ENCODE measurements around the gene SDC4.

SDC4 gene

DNA sequence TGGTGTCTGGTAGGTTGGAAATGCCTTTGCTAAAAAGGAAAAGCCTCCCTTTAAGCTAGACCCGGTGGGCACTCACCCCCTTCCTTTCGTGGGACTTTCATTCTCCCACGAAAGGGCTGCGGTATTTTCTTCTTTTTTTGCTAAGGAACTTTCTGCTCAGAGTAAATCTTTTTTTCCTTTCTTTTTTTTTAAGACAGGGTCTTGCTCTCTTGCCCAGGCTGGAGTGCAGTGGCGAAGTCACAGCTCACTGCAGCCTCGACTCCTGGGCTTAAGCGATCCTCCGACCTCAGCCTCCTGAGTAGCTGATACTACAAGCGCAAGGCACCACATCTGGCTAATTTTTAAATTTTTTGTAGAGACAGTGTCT is 25.9 kb upstream of the SDC4 start:
- Histone ChIP-seq H3K27ac (ENCODE audit: insufficient read depth, low read depth, low read length, poor library complexity, severe bottlenecking) (no peak overlapping the region), H3K4me3 (ENCODE audit: insufficient read depth, low read depth, low read length) (no peak overlapping the region), H3K36me3 (ENCODE audit: control insufficient read depth, insufficient read depth, low read length) (no peaks in the 10 kb centered on the region), H3K9me3 (ENCODE audit: control insufficient read depth, low read length) (no peaks in the 10 kb centered on the region), H3K4me1 (ENCODE audit: control insufficient read depth, insufficient read depth, low read length) (peaks cover 13% of the 10 kb centered on the region), H3K27me3 (ENCODE audit: control insufficient read depth, insufficient read depth, low read length, poor library complexity, severe bottlenecking) (no peaks in the 10 kb centered on the region)
- WGBS, 2 experiments = 68 to 72% methylated on average over 9 of the region's 9 CpGs

DNA sequence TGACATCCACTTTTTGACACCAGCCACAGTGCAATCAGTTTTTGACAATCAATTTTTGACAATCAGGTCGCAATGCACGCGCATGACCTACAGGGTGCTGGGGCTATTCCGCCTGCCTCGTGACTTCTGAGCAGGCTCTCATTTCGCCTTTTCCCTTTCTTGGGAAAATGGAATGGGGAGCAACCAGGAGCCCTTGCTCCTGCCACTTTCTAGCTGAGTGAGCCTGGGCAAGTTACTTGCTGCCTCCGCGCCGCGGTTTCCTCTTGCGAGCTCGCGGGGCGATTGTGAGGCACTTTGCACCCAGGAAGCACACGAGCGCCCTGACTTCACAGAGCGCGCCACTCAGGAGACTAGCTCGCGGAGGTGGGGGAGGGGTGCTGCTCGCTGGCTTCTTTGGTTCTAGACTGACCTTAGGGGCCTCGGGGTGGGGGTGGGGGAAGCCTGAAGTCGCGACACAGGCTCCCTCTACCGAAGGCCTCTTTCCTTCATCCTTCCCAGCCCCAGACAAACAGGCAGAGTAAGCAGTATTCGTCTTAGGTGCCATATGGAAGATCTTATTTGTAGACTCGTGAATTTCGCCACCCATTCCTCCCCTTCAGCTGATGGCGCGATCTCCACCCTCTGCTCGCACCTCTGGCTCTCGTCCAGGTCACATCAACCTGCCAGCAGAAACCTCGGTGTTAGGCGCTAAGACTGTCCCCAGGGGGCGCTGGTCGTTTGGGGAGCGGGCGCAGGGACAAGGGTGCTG is 25.3 kb upstream of the SDC4 start:
- no peak overlapping the region for H3K27ac ChIP-seq (ENCODE audit: insufficient read depth, low read depth, low read length, poor library complexity, severe bottlenecking)
- peak overlapping the region; percentile 11 for H3K4me3 ChIP-seq (ENCODE audit: insufficient read depth, low read depth, low read length)
- H3K27me3 ChIP-seq (ENCODE audit: control insufficient read depth, insufficient read depth, low read length, poor library complexity, severe bottlenecking) = no peaks in the 10 kb centered on the region
- H3K36me3 ChIP-seq (ENCODE audit: control insufficient read depth, insufficient read depth, low read length) = no peaks in the 10 kb centered on the region
- 33 to 36% methylated on average over 38 of the region's 38 CpGs for WGBS, 2 experiments
- H3K4me1 ChIP-seq (ENCODE audit: control insufficient read depth, insufficient read depth, low read length) = peaks cover 13% of the 10 kb centered on the region
- no peaks in the 10 kb centered on the region for H3K9me3 ChIP-seq (ENCODE audit: control insufficient read depth, low read length)

GRCh38 chr20:45372646-45373352 is 24.6 kb upstream of the SDC4 start:
- H3K4me1 ChIP-seq (ENCODE audit: control insufficient read depth, insufficient read depth, low read length) = peaks cover 9% of the 10 kb centered on the region
- H3K4me3 ChIP-seq (ENCODE audit: insufficient read depth, low read depth, low read length) = no peak overlapping the region
- no peak overlapping the region for H3K27ac ChIP-seq (ENCODE audit: insufficient read depth, low read depth, low read length, poor library complexity, severe bottlenecking)
- 84% methylated on average over 30 of the region's 30 CpGs for WGBS, 2 experiments
- peaks cover 5% of the 10 kb centered on the region for H3K36me3 ChIP-seq (ENCODE audit: control insufficient read depth, insufficient read depth, low read length)
- H3K27me3 ChIP-seq (ENCODE audit: control insufficient read depth, insufficient read depth, low read length, poor library complexity, severe bottlenecking) = no peaks in the 10 kb centered on the region
- H3K9me3 ChIP-seq (ENCODE audit: control insufficient read depth, low read length) = no peaks in the 10 kb centered on the region

- Histone ChIP-seq H3K4me3 (ENCODE audit: insufficient read depth, low read depth, low read length) (no peak overlapping the region), H3K27ac (ENCODE audit: insufficient read depth, low read depth, low read length, poor library complexity, severe bottlenecking) (no peak overlapping the region), H3K27me3 (ENCODE audit: control insufficient read depth, insufficient read depth, low read length, poor library complexity, severe bottlenecking) (no peaks in the 10 kb centered on the region), H3K4me1 (ENCODE audit: control insufficient read depth, insufficient read depth, low read length) (peaks cover 8% of the 10 kb centered on the region), H3K36me3 (ENCODE audit: control insufficient read depth, insufficient read depth, low read length) (peaks cover 5% of the 10 kb centered on the region), H3K9me3 (ENCODE audit: control insufficient read depth, low read length) (no peaks in the 10 kb centered on the region)
- WGBS, 2 experiments = 93 to 94% methylated on average over 10 of the region's 10 CpGs
Measured at GRCh38 chr20:45372241-45372640, 24.0 kb upstream of the SDC4 start.

DNA sequence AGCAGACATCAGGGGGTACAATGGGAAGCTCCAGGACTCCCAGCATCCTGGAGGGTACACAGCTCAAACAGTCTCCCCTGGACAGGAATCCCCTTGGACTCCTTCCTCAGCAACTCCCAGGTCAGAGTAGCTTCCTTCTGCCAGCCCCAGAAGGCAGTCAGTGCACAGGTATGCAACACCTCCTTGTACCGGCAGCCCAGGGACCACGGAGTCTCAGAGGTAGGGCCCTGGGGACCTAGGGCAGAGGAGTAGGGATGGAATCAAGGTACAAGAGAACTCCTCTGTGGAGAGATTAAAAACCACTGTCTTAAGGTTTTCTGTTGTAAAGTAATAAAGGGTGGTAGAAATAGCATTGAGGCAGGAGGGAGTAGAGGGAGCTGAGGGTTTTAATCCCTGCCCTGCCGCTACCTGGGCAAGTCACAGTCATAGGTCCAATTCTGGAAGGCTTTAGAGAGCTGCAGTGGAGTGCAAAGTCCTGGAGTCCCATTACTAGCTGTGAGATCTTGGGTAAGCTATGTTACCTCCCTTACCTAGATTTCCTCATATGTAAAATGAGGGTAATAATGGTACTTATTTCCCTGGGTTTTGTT is 22.4 kb upstream of the SDC4 start:
- peaks cover 5% of the 10 kb centered on the region for H3K4me1 ChIP-seq (ENCODE audit: control insufficient read depth, insufficient read depth, low read length)
- no peaks in the 10 kb centered on the region for H3K27me3 ChIP-seq (ENCODE audit: control insufficient read depth, insufficient read depth, low read length, poor library complexity, severe bottlenecking)
- H3K9me3 ChIP-seq (ENCODE audit: control insufficient read depth, low read length) = no peaks in the 10 kb centered on the region
- 95 to 96% methylated on average over 3 of the region's 3 CpGs for WGBS, 2 experiments
- no peak overlapping the region for H3K27ac ChIP-seq (ENCODE audit: insufficient read depth, low read depth, low read length, poor library complexity, severe bottlenecking)
- no peak overlapping the region for H3K4me3 ChIP-seq (ENCODE audit: insufficient read depth, low read depth, low read length)
- peaks cover 5% of the 10 kb centered on the region for H3K36me3 ChIP-seq (ENCODE audit: control insufficient read depth, insufficient read depth, low read length)

DNA sequence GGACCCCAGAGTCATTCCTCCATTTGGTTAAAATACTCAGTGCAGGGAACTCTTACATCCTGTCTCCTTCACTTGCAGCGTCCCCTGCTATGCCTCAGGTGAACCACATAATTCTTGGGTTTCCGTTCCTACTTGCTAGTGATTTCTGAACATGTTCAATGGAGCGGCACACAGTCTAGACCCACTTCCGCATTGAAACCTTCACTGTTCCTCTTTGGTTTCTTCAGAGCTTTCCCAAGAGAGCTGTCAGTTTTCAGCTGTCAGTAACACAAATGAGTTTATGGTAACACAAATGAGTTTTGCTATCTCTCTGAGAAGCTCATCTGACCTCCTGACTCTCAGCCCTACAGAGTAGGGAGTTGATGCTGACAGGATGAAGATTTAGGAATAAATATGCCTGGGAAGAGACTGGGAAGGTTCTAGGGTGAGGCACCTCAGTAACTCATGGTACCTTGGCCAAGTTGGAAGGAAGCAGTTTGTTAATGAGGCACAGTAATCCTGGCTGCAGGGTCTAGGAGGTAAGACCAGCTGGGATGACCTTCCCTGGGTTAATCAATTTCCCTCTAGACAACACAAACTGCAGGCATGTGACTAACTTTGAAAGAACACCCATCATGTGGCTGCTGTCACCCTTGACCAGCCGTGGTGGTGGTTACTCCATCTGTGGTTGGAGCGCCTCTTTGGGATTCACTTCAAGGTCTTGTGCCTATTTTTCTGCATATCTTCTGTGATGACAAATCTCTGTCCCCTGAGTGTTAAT is 20.2 kb upstream of the SDC4 start:
- 85 to 86% methylated on average over 6 of the region's 6 CpGs for WGBS, 2 experiments
- Histone ChIP-seq H3K27me3 (ENCODE audit: control insufficient read depth, insufficient read depth, low read length, poor library complexity, severe bottlenecking) (no peaks in the 10 kb centered on the region), H3K36me3 (ENCODE audit: control insufficient read depth, insufficient read depth, low read length) (peaks cover 5% of the 10 kb centered on the region), H3K4me1 (ENCODE audit: control insufficient read depth, insufficient read depth, low read length) (peaks cover 5% of the 10 kb centered on the region), H3K4me3 (ENCODE audit: insufficient read depth, low read depth, low read length) (no peak overlapping the region), H3K27ac (ENCODE audit: insufficient read depth, low read depth, low read length, poor library complexity, severe bottlenecking) (no peak overlapping the region), H3K9me3 (ENCODE audit: control insufficient read depth, low read length) (no peaks in the 10 kb centered on the region)

DNA sequence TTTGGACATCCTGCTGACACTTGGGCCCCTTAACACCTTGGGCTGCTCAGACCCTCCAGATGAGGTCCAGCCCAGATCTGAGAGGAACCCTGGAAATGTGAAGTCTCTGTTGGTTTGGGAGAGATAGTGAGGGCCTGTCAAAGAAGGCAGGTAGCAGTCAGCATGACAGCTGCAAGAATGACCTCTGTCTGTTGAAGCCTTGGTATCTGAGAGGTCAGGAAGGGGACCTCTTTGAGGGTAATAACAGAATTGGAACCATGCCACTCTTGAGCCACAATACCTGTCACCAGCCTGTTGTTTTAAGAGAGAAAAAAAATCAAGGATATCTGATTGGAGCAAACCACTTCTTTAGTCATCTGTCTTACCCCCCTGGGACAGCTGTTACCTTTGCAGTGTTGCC is 18.9 kb upstream of the SDC4 start:
- H3K9me3 ChIP-seq (ENCODE audit: control insufficient read depth, low read length) = no peaks in the 10 kb centered on the region
- H3K36me3 ChIP-seq (ENCODE audit: control insufficient read depth, insufficient read depth, low read length) = peaks cover 5% of the 10 kb centered on the region
- H3K4me3 ChIP-seq (ENCODE audit: insufficient read depth, low read depth, low read length) = no peak overlapping the region
- no peaks in the 10 kb centered on the region for H3K27me3 ChIP-seq (ENCODE audit: control insufficient read depth, insufficient read depth, low read length, poor library complexity, severe bottlenecking)
- H3K27ac ChIP-seq (ENCODE audit: insufficient read depth, low read depth, low read length, poor library complexity, severe bottlenecking) = no peak overlapping the region
- H3K4me1 ChIP-seq (ENCODE audit: control insufficient read depth, insufficient read depth, low read length) = peaks cover 5% of the 10 kb centered on the region

DNA sequence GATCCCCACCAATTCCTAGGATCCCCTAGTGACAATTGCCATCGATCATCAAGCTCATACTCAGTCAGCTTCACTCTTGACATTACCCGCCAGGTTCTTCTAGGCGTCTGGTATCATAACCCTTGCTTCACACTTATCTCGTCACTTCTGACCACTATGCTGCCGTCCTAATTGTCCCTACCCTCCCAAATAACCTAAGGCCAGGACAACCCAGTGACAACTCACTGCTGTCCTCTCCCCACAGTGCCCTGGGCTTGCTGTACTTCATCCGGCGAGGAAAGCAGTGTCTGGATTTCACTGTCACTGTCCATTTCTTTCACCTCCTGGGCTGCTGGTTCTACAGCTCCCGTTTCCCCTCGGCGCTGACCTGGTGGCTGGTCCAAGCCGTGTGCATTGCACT is 18.4 kb upstream of the SDC4 start:
- Histone ChIP-seq H3K27ac (ENCODE audit: insufficient read depth, low read depth, low read length, poor library complexity, severe bottlenecking) (no peak overlapping the region), H3K27me3 (ENCODE audit: control insufficient read depth, insufficient read depth, low read length, poor library complexity, severe bottlenecking) (no peaks in the 10 kb centered on the region), H3K4me3 (ENCODE audit: insufficient read depth, low read depth, low read length) (no peak overlapping the region), H3K9me3 (ENCODE audit: control insufficient read depth, low read length) (no peaks in the 10 kb centered on the region), H3K36me3 (ENCODE audit: control insufficient read depth, insufficient read depth, low read length) (peaks cover 5% of the 10 kb centered on the region), H3K4me1 (ENCODE audit: control insufficient read depth, insufficient read depth, low read length) (peaks cover 5% of the 10 kb centered on the region)
- WGBS, 2 experiments = 88 to 91% methylated on average over 11 of the region's 11 CpGs

DNA sequence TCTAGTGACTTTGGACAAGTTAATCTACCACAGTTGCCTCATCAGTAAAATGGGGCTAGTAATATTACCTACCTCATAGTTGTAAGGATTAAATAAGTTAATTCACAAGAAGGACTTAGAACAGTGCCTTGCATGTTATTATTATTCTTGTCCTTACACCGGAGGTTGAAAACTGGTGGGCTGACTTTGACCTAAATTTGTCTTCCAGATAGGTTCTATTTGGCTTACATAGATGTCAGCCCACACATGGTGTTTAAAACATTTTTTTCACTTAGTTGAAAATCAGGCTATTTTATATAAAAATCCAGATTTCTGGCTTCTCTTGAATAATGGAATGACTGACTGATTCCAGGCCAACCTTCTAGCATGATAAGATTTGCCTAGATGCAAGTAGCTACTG is 18.0 kb upstream of the SDC4 start:
- peaks cover 5% of the 10 kb centered on the region for H3K36me3 ChIP-seq (ENCODE audit: control insufficient read depth, insufficient read depth, low read length)
- H3K9me3 ChIP-seq (ENCODE audit: control insufficient read depth, low read length) = no peaks in the 10 kb centered on the region
- no peaks in the 10 kb centered on the region for H3K27me3 ChIP-seq (ENCODE audit: control insufficient read depth, insufficient read depth, low read length, poor library complexity, severe bottlenecking)
- H3K27ac ChIP-seq (ENCODE audit: insufficient read depth, low read depth, low read length, poor library complexity, severe bottlenecking) = no peak overlapping the region
- H3K4me3 ChIP-seq (ENCODE audit: insufficient read depth, low read depth, low read length) = no peak overlapping the region
- WGBS, 2 experiments = 94 to 100% methylated on average over 1 of the region's 1 CpG
- peaks cover 5% of the 10 kb centered on the region for H3K4me1 ChIP-seq (ENCODE audit: control insufficient read depth, insufficient read depth, low read length)

- H3K27ac ChIP-seq (ENCODE audit: insufficient read depth, low read depth, low read length, poor library complexity, severe bottlenecking) = no peak overlapping the region
- H3K27me3 ChIP-seq (ENCODE audit: control insufficient read depth, insufficient read depth, low read length, poor library complexity, severe bottlenecking) = no peaks in the 10 kb centered on the region
- no peaks in the 10 kb centered on the region for H3K9me3 ChIP-seq (ENCODE audit: control insufficient read depth, low read length)
- no peak overlapping the region for H3K4me3 ChIP-seq (ENCODE audit: insufficient read depth, low read depth, low read length)
- 90 to 97% methylated on average over 5 of the region's 5 CpGs for whole genome bisulfite sequencing, 2 experiments
- H3K36me3 ChIP-seq (ENCODE audit: control insufficient read depth, insufficient read depth, low read length) = peaks cover 5% of the 10 kb centered on the region
- H3K4me1 ChIP-seq (ENCODE audit: control insufficient read depth, insufficient read depth, low read length) = peaks cover 5% of the 10 kb centered on the region
Measured at GRCh38 chr20:45365444-45365970, 17.3 kb upstream of the SDC4 start.
